HG03571 (cell line): ENCODE measurements around the gene PFDN6.
"Not testable (repeated sequence)": the region's sequence is repeated elsewhere in the genome, so short reads cannot be mapped to it uniquely, and the experiment has no call there.

Experiments used
- ATAC-seq: cut with Tn5 transposase; IDR thresholded peaks from one replicate; pipeline ENCODE4 v1.9.1; 2021; ENCODE audit not compliant: unreplicated experiment

PFDN6 gene

GRCh38 chr6:33273129-33273923, 16.1 kb upstream of the PFDN6 start:
- ATAC-seq = no peak

- no peak for ATAC-seq
Measured at GRCh38 chr6:33273924-33274902, 15.2 kb upstream of the PFDN6 start.

- ATAC-seq = not testable (repeated sequence)
Measured at GRCh38 chr6:33275795-33276580, 13.4 kb upstream of the PFDN6 start.

- ATAC-seq = no peak
Measured at GRCh38 chr6:33276581-33276863, 12.9 kb upstream of the PFDN6 start.

GRCh38 chr6:33276864-33277662, 12.3 kb upstream of the PFDN6 start, which contains the start of gene B3GALT4:
Gene B3GALT4, plus strand, starts transcription at chr6:33277123. Its CDS starts 297 bp downstream, at chr6:33277420.
- peak; percentile 45 for ATAC-seq

- no peak for ATAC-seq
Measured at GRCh38 chr6:33277663-33278391, 11.6 kb upstream of the PFDN6 start.

- ATAC-seq = no peak
Measured at GRCh38 chr6:33278392-33278741, 11.0 kb upstream of the PFDN6 start.

- ATAC-seq = no peak
Measured at GRCh38 chr6:33278810-33279209, 10.6 kb upstream of the PFDN6 start.

- no peak for ATAC-seq
Measured at GRCh38 chr6:33279257-33279695, 10.1 kb upstream of the PFDN6 start.

- no peak for ATAC-seq
Measured at GRCh38 chr6:33279971-33280511, 9.4 kb upstream of the PFDN6 start.

- ATAC-seq = no peak
Measured at GRCh38 chr6:33280539-33280938, 8.9 kb upstream of the PFDN6 start.

- not testable (repeated sequence) for ATAC-seq
Measured at GRCh38 chr6:33285214-33285613, 4.2 kb upstream of the PFDN6 start.

GRCh38 chr6:33286946-33287914, 2.2 kb upstream of the PFDN6 start:
- no peak for ATAC-seq

GRCh38 chr6:33288141-33288920, 1.1 kb upstream of the PFDN6 start:
- no peak for ATAC-seq

- ATAC-seq = peak; percentile 14
Measured at GRCh38 chr6:33289784-33290315, 449 bp downstream of the PFDN6 start.

- no peak for ATAC-seq
Measured at GRCh38 chr6:33290459-33290858, 1.1 kb downstream of the PFDN6 start.

GRCh38 chr6:33292996-33293682, 3.7 kb downstream of the PFDN6 start:
- no peak for ATAC-seq
